HEK293 (cell line): Measurements from ENCODE around the gene CLASP2.

Experiments
- CTCF ChIA-PET: fragments of 350-600 bp; formaldehyde crosslinking; extraction: SDS; loops from one replicate; lab custom pipeline; 2021; ENCODE audit warnings: antibody characterized with exemption; lab: Yijun Ruan, JAX
- POLR2A ChIA-PET: fragments of 300-600 bp; formaldehyde crosslinking; extraction: SDS; loops from one replicate; lab custom pipeline; 2020; ENCODE audit warnings: antibody characterized with exemption, inconsistent platforms; lab: Yijun Ruan, JAX
- H3K27ac ChIP-seq: fragments of 200-500 bp; sonication (Bioruptor generic); 2 replicates; pipeline ENCODE4 v1.5.1; 2014; ENCODE audit warnings: low read depth, low read length, control low read depth, inconsistent platforms; ENCODE audit errors: extremely low read depth
- H3K36me3 ChIP-seq, 2 experiments: fragments of 200-500 bp in 1 of 2; sonication (Bioruptor generic) in 1 of 2; 1 replicate in 1 of 2; 2 replicates in 1 of 2; pipeline ENCODE4 v1.5.1; 2014 to 2017; ENCODE audit warnings: inconsistent platforms in 2 of 2, low read length in 2 of 2; ENCODE audit not compliant: control insufficient read depth in 2 of 2, insufficient read depth in 1 of 2
- H3K4me1 ChIP-seq: fragments of 200-500 bp; sonication (Bioruptor generic); 2 replicates; pipeline ENCODE4 v1.5.1; 2014; ENCODE audit warnings: mild to moderate bottlenecking, low read length, inconsistent platforms; ENCODE audit not compliant: control insufficient read depth, insufficient read depth
- H3K4me3 ChIP-seq: 2 replicates; pipeline ENCODE4 v1.5.1; 2011; ENCODE audit warnings: low read depth, mild to moderate bottlenecking, control low read depth, low read length, moderate library complexity
- H3K9me3 ChIP-seq: fragments of 200-500 bp; sonication (Bioruptor generic); 2 replicates; pipeline ENCODE4 v1.5.1; 2014; ENCODE audit warnings: low read depth, low read length, inconsistent platforms; ENCODE audit not compliant: control insufficient read depth, insufficient read depth
- PRDM1 ChIP-seq: fragments of 450-650 bp; formaldehyde crosslinking; IDR thresholded peaks from 2 replicates; pipeline ENCODE4; 2016; ENCODE audit warnings: missing biosample characterization, missing genetic modification characterization
- RBAK ChIP-seq: fragments of 450-650 bp; formaldehyde crosslinking; IDR thresholded peaks from 2 replicates; pipeline ENCODE4 v1.5.1; 2016; ENCODE audit warnings: missing biosample characterization, missing genetic modification characterization
- SCRT1 ChIP-seq: fragments of 450-650 bp; formaldehyde crosslinking; IDR thresholded peaks from 2 replicates; pipeline ENCODE4 v1.5.1; 2016; ENCODE audit warnings: missing biosample characterization, missing genetic modification characterization, borderline replicate concordance
- YY2 ChIP-seq: fragments of 450-650 bp; formaldehyde crosslinking; IDR thresholded peaks from 2 replicates; pipeline ENCODE4 v1.5.1; 2016; ENCODE audit warnings: missing biosample characterization, missing genetic modification characterization
- ZBTB10 ChIP-seq: fragments of 450-650 bp; formaldehyde crosslinking; IDR thresholded peaks from 2 replicates; pipeline ENCODE4 v1.5.1; 2016; ENCODE audit warnings: missing biosample characterization, missing genetic modification characterization
- ZBTB17 ChIP-seq: fragments of 450-650 bp; formaldehyde crosslinking; IDR thresholded peaks from 2 replicates; pipeline ENCODE4 v1.5.1; 2016; ENCODE audit warnings: missing biosample characterization, missing genetic modification characterization
- ZBTB21 ChIP-seq: fragments of 450-650 bp; formaldehyde crosslinking; IDR thresholded peaks from 2 replicates; pipeline ENCODE4 v1.5.1; 2017; ENCODE audit warnings: missing biosample characterization, missing genetic modification characterization
- ZBTB8A ChIP-seq: fragments of 450-650 bp; formaldehyde crosslinking; IDR thresholded peaks from 2 replicates; pipeline ENCODE4 v1.5.1; 2016; ENCODE audit warnings: missing biosample characterization, missing genetic modification characterization
- ZEB2 ChIP-seq: fragments of 450-650 bp; formaldehyde crosslinking; IDR thresholded peaks from 2 replicates; pipeline ENCODE4 v1.5.1; 2016; ENCODE audit warnings: missing biosample characterization, missing genetic modification characterization
- ZFHX2 ChIP-seq: fragments of 450-650 bp; formaldehyde crosslinking; conservative IDR thresholded peaks from 2 replicates; pipeline ENCODE4 v1.5.1; 2016; ENCODE audit warnings: missing biosample characterization, missing genetic modification characterization
- ZFP3 ChIP-seq: fragments of 450-650 bp; formaldehyde crosslinking; IDR thresholded peaks from 2 replicates; pipeline ENCODE4 v1.5.1; 2016; ENCODE audit warnings: low read depth, missing biosample characterization, missing genetic modification characterization
- ZNF112 ChIP-seq: fragments of 450-650 bp; formaldehyde crosslinking; IDR thresholded peaks from 2 replicates; pipeline ENCODE4 v1.5.0; 2017; ENCODE audit warnings: missing biosample characterization, missing genetic modification characterization
- ZNF114 ChIP-seq: fragments of 450-650 bp; formaldehyde crosslinking; IDR thresholded peaks from 2 replicates; pipeline ENCODE4 v1.5.0; 2017; ENCODE audit warnings: missing biosample characterization, missing genetic modification characterization
- ZNF211 ChIP-seq: fragments of 450-650 bp; formaldehyde crosslinking; IDR thresholded peaks from 2 replicates; pipeline ENCODE4 v1.5.1; 2016; ENCODE audit warnings: low read depth, missing biosample characterization, missing genetic modification characterization
- ZNF292 ChIP-seq: fragments of 450-650 bp; formaldehyde crosslinking; IDR thresholded peaks from 2 replicates; pipeline ENCODE4 v1.5.1; 2016; ENCODE audit warnings: low read depth, missing biosample characterization, missing genetic modification characterization, borderline replicate concordance
- ZNF311 ChIP-seq: fragments of 450-650 bp; formaldehyde crosslinking; IDR thresholded peaks from 2 replicates; pipeline ENCODE4 v1.5.1; 2017; ENCODE audit warnings: missing biosample characterization, missing genetic modification characterization, borderline replicate concordance
- ZNF366 ChIP-seq: fragments of 450-650 bp; formaldehyde crosslinking; conservative IDR thresholded peaks from 2 replicates; pipeline ENCODE4 v1.5.1; 2016; ENCODE audit warnings: missing biosample characterization, missing genetic modification characterization
- ZNF416 ChIP-seq: fragments of 450-650 bp; formaldehyde crosslinking; IDR thresholded peaks from 2 replicates; pipeline ENCODE4 v1.5.1; 2016; ENCODE audit warnings: missing biosample characterization, missing genetic modification characterization
- ZNF433 ChIP-seq: fragments of 450-650 bp; formaldehyde crosslinking; IDR thresholded peaks from 2 replicates; pipeline ENCODE4 v1.5.1; 2016; ENCODE audit warnings: missing biosample characterization, missing genetic modification characterization, low read depth
- ZNF510 ChIP-seq: fragments of 450-650 bp; formaldehyde crosslinking; IDR thresholded peaks from 2 replicates; pipeline ENCODE4 v1.5.1; 2018; ENCODE audit warnings: mild to moderate bottlenecking, missing genetic modification characterization, missing biosample characterization; ENCODE audit not compliant: insufficient replicate concordance
- ZNF571 ChIP-seq: fragments of 450-650 bp; formaldehyde crosslinking; IDR thresholded peaks from 2 replicates; pipeline ENCODE4 v1.5.0; 2017; ENCODE audit warnings: missing biosample characterization, missing genetic modification characterization
- ZNF600 ChIP-seq: fragments of 450-650 bp; formaldehyde crosslinking; IDR thresholded peaks from 2 replicates; pipeline ENCODE4 v1.5.1; 2016; ENCODE audit warnings: missing biosample characterization, missing genetic modification characterization
- ZNF843 ChIP-seq: fragments of 450-650 bp; formaldehyde crosslinking; IDR thresholded peaks from 2 replicates; pipeline ENCODE4 v1.5.1; 2016; ENCODE audit warnings: missing biosample characterization, missing genetic modification characterization
- ZSCAN18 ChIP-seq: fragments of 450-650 bp; formaldehyde crosslinking; IDR thresholded peaks from 2 replicates; pipeline ENCODE4 v1.5.1; 2016; ENCODE audit warnings: missing biosample characterization, missing genetic modification characterization
- ZSCAN23 ChIP-seq: fragments of 450-650 bp; formaldehyde crosslinking; IDR thresholded peaks from 2 replicates; pipeline ENCODE4 v1.5.1; 2016; ENCODE audit warnings: missing biosample characterization, missing genetic modification characterization
- ZSCAN30 ChIP-seq: fragments of 450-650 bp; IDR thresholded peaks from 2 replicates; pipeline ENCODE4 v1.5.1; 2018; ENCODE audit warnings: missing biosample characterization, mild to moderate bottlenecking, missing genetic modification characterization, moderate library complexity
- TF ChIP-seq, protein P1 (sequence below): fragments of 450-650 bp; formaldehyde crosslinking; IDR thresholded peaks from 2 replicates; pipeline ENCODE4 v1.5.1; 2016; ENCODE audit warnings: missing biosample characterization, missing genetic modification characterization
- TF ChIP-seq, protein P2 (sequence below): sonication (generic); formaldehyde crosslinking; IDR thresholded peaks from 2 replicates; pipeline ENCODE4 v1.8.1; 2022; ENCODE audit warnings: mild to moderate bottlenecking, moderate library complexity, missing genetic modification reagents

The CLASP2 gene

GRCh38 chr3:33624756-33625155 lies 93.3 kb downstream of the CLASP2 start:
- ChIA-PET POLR2A (no interaction called here), CTCF (no interaction called here)
- H3K4me3 ChIP-seq: no peak overlapping the region
- peaks cover 0 to 38% of the 10 kb centered on the region in 2 experiments; a peak in 1 of 3 replicates for H3K36me3 ChIP-seq
- TF ChIP-seq ZNF510 (tag by site-specific recombination) (no peak), ZNF843 (no peak), ZFP3 (tag by site-specific recombination) (no peak), ZNF114 (tag by site-specific recombination) (no peak), ZNF112 (tag by site-specific recombination) (no peak), ZNF366 (tag by site-specific recombination) (no peak), ZNF600 (tag by site-specific recombination) (no peak), ZEB2 (tag by site-specific recombination) (no peak), ZNF211 (tag by site-specific recombination) (no peak), ZNF292 (no peak), ZSCAN18 (no peak), ZNF571 (no peak), ZBTB21 (tag by site-specific recombination) (no peak), ZFHX2 (no peak), ZNF311 (no peak), RBAK (tag by site-specific recombination) (no peak)
- TF ChIP-seq, protein P1, sequence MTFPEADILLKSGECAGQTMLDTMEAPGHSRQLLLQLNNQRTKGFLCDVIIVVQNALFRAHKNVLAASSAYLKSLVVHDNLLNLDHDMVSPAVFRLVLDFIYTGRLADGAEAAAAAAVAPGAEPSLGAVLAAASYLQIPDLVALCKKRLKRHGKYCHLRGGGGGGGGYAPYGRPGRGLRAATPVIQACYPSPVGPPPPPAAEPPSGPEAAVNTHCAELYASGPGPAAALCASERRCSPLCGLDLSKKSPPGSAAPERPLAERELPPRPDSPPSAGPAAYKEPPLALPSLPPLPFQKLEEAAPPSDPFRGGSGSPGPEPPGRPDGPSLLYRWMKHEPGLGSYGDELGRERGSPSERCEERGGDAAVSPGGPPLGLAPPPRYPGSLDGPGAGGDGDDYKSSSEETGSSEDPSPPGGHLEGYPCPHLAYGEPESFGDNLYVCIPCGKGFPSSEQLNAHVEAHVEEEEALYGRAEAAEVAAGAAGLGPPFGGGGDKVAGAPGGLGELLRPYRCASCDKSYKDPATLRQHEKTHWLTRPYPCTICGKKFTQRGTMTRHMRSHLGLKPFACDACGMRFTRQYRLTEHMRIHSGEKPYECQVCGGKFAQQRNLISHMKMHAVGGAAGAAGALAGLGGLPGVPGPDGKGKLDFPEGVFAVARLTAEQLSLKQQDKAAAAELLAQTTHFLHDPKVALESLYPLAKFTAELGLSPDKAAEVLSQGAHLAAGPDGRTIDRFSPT: no peak
- no peak overlapping the region for H3K27ac ChIP-seq
- H3K9me3 ChIP-seq: no peaks in the 10 kb centered on the region
- no peaks in the 10 kb centered on the region for H3K4me1 ChIP-seq

- ChIA-PET CTCF (interaction anchor here (0.5 kb wide), 1 partner anchor 122 kb away, joined by 3 read pairs; no protein-coding TSS in a partner anchor), POLR2A (no interaction called here)
- Histone ChIP-seq H3K4me3 (no peak overlapping the region), H3K9me3 (no peaks in the 10 kb centered on the region), H3K4me1 (no peaks in the 10 kb centered on the region), H3K27ac (no peak overlapping the region), H3K36me3 (peaks cover 0 to 23% of the 10 kb centered on the region in 2 experiments; a peak in 2 of 3 replicates)
- TF ChIP-seq SCRT1 (tag by site-specific recombination): no peak
- no peak for TF ChIP-seq ZNF416
- no peak for TF ChIP-seq ZSCAN30 (tag by site-specific recombination)
- TF ChIP-seq ZSCAN23 (tag by site-specific recombination): no peak
- no peak for TF ChIP-seq PRDM1 (tag by site-specific recombination)
- no peak for TF ChIP-seq ZNF366 (tag by site-specific recombination)
- no peak for TF ChIP-seq YY2 (tag by site-specific recombination)
- TF ChIP-seq ZBTB8A (tag by site-specific recombination): no peak
- no peak for TF ChIP-seq ZBTB10 (tag by site-specific recombination)
- no peak for TF ChIP-seq ZNF433 (tag by site-specific recombination)
- TF ChIP-seq, protein P2, sequence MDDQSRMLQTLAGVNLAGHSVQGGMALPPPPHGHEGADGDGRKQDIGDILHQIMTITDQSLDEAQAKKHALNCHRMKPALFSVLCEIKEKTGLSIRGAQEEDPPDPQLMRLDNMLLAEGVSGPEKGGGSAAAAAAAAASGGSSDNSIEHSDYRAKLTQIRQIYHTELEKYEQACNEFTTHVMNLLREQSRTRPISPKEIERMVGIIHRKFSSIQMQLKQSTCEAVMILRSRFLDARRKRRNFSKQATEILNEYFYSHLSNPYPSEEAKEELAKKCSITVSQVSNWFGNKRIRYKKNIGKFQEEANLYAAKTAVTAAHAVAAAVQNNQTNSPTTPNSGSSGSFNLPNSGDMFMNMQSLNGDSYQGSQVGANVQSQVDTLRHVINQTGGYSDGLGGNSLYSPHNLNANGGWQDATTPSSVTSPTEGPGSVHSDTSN (CRISPR knock-in tag): no peak
- TF ChIP-seq ZBTB17 (tag by site-specific recombination): no peak
These were observed 105.0 kb downstream of the CLASP2 start for GRCh38 chr3:33613041-33613440.
